HL-60 (cell line): ENCODE measurements around the gene FAM174C.

Source experiments
- GABPA ChIP-seq: IDR thresholded peaks from 2 replicates; pipeline ENCODE4 v1.6.1; 2012; ENCODE audit warnings: low read depth
- POLR2AphosphoS5 ChIP-seq: IDR thresholded peaks from 2 replicates; pipeline ENCODE4 v1.6.1; 2012; ENCODE audit warnings: low read depth
- TF ChIP-seq, protein P1 (sequence below): IDR thresholded peaks from 2 replicates; pipeline ENCODE4 v1.6.1; 2012; ENCODE audit warnings: low read depth; ENCODE audit not compliant: insufficient replicate concordance
- TF ChIP-seq, protein P2 (sequence below): IDR thresholded peaks from one replicate; pipeline ENCODE4 v1.5.1; 2011; ENCODE audit warnings: low read length, control low read depth, inconsistent platforms; ENCODE audit not compliant: insufficient read depth

DNA sequence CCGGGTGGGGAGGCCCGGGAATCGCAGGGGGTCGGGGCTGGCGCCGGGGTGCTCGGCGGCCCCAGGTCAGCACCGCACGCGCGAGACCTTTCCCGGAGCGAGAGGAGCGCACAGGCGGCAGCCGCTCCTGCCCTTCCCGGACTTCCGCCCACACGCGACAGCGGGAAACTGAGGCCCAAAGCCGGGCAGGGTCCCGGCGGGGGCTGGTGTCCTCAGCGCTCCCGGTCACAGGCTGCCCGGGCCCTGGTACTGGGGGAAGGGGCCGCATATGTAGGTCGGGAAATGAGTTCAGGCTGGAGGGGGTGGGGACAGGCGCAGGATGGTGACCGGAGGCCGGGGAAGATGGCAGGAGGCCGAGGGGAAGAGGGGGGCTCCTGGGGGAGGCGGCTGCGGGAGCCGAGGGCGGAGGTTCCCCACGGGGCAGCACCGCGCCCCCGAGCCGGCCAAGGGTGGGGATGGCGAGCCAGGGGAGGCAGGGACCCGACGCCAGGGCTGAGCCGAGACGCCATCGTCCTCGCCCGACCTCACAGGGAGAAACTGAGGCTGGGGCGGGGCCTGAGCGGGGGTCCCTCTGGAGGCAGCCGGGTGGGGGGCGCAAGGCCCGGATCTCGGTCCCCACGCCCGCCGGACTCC is 38.2 kb upstream of the FAM174C start:
- TF ChIP-seq, protein P1, sequence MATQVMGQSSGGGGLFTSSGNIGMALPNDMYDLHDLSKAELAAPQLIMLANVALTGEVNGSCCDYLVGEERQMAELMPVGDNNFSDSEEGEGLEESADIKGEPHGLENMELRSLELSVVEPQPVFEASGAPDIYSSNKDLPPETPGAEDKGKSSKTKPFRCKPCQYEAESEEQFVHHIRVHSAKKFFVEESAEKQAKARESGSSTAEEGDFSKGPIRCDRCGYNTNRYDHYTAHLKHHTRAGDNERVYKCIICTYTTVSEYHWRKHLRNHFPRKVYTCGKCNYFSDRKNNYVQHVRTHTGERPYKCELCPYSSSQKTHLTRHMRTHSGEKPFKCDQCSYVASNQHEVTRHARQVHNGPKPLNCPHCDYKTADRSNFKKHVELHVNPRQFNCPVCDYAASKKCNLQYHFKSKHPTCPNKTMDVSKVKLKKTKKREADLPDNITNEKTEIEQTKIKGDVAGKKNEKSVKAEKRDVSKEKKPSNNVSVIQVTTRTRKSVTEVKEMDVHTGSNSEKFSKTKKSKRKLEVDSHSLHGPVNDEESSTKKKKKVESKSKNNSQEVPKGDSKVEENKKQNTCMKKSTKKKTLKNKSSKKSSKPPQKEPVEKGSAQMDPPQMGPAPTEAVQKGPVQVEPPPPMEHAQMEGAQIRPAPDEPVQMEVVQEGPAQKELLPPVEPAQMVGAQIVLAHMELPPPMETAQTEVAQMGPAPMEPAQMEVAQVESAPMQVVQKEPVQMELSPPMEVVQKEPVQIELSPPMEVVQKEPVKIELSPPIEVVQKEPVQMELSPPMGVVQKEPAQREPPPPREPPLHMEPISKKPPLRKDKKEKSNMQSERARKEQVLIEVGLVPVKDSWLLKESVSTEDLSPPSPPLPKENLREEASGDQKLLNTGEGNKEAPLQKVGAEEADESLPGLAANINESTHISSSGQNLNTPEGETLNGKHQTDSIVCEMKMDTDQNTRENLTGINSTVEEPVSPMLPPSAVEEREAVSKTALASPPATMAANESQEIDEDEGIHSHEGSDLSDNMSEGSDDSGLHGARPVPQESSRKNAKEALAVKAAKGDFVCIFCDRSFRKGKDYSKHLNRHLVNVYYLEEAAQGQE, result no peak
- TF ChIP-seq, protein P2, sequence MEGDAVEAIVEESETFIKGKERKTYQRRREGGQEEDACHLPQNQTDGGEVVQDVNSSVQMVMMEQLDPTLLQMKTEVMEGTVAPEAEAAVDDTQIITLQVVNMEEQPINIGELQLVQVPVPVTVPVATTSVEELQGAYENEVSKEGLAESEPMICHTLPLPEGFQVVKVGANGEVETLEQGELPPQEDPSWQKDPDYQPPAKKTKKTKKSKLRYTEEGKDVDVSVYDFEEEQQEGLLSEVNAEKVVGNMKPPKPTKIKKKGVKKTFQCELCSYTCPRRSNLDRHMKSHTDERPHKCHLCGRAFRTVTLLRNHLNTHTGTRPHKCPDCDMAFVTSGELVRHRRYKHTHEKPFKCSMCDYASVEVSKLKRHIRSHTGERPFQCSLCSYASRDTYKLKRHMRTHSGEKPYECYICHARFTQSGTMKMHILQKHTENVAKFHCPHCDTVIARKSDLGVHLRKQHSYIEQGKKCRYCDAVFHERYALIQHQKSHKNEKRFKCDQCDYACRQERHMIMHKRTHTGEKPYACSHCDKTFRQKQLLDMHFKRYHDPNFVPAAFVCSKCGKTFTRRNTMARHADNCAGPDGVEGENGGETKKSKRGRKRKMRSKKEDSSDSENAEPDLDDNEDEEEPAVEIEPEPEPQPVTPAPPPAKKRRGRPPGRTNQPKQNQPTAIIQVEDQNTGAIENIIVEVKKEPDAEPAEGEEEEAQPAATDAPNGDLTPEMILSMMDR, result no peak
- TF ChIP-seq POLR2AphosphoS5 (no peak), GABPA (no peak)
